HG02885 (cell line): ENCODE measurements around the gene IFT52.

ENCODE experiments used
- ATAC-seq: cut with Tn5 transposase; IDR thresholded peaks from one replicate; pipeline ENCODE4 v1.9.1; 2021; ENCODE audit warnings: mild to moderate bottlenecking; ENCODE audit not compliant: unreplicated experiment, poor library complexity

IFT52 gene

DNA sequence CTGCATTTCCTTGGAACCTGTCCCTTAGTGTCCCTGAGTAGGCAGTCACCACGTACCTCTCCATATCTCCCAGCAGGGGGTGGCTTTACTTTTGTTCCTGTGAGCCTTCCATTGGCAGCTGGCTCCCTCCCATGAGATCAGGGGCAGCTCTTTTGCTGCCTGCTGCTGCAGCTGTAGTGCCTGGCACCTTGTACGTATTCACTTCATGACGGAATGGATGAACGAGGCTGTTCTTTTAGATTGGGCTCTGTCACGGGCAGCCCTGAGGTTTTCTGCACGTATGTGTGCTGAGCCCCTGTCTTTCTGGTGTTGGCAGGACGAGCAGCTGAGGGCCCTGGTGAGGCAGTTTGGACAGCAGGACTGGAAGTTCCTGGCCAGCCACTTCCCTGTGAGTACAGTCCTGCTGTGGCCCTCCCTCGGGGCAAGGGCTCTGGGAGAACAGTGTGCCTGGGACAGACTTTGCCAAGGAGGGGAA lies 90.8 kb downstream of the IFT52 start:
- peak; percentile 15 for ATAC-seq

DNA sequence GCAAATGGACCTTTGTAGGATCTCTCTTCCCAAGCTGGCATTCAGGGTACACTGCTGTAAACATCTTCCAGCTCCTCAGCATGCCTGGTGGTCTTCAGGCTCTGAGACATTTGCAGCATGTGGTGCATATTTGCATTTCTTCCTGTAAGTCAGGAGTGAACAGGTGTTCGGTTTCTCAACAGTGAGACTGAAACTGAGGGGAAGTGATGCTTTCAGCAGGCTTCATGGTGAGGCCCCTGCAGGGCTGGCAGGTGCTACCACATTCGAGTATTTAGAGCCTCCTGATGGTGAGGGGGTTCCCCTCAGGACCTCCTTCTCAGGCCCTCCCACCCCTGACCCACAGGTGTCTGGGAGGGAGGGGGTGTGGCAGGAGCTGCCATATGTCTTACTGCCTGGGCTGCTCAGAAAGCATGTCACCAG lies 91.3 kb downstream of the IFT52 start:
- peak; percentile 96 for ATAC-seq

- peak; percentile 24 for ATAC-seq
Measured at GRCh38 chr20:43682446-43682845, 91.7 kb downstream of the IFT52 start.

GRCh38 chr20:43686820-43687219 lies 96.1 kb downstream of the IFT52 start:
- ATAC-seq, result no peak

GRCh38 chr20:43689165-43689564 lies 98.4 kb downstream of the IFT52 start:
- no peak for ATAC-seq

DNA sequence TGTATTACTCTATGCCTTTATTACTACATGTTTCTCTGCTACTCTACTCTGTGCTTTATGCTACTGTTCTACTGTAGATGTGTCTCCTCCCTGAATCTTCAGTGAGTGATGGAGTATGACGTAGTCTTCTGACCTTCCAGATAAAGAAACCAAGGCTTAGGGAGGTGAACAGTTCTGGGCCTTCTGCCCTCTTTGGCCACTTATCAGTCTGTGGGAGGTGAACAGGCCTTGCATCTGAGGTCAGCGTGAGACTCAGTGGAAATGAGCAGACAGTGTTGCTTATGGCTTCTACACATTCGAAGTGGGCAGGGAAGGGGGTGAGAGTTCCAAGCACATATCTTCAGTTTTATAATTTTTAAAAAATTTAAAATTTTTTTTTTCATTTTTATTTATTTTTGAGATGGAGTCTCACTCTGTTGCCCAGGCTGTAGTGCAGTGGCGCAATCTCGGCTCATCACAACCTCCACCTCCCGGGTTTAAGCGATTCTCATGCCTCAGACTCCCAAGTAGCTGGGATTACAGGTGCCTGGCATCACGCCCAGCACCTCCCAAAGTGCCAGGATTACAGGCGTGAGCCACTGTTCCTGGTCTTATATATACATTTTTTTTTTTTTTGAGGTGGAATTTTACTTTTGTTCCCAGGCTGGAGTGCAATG lies 100.3 kb downstream of the IFT52 start:
- no peak for ATAC-seq

- ATAC-seq, result peak; percentile 58
Measured at GRCh38 chr20:43691928-43692524, 101.3 kb downstream of the IFT52 start.

DNA sequence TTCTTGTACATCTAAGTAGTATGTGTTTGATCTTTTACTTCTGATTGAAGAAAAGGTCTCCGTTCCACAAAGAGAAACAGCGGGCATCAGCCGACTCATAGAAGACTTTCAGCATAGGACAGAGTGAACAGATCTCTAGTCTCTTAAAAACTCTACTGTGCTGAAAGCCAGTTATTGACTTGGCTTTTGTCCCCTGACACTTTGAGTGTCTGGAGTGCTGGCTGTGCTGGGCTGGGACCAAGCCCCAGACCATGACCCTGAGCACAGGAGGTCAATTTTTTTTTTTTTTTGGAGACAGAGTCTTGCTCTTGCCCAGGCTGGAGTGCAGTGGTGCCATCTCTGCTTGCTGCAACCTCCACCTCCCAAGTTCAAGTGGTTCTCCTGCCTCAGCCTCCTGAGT lies 104.0 kb downstream of the IFT52 start:
- no peak for ATAC-seq

DNA sequence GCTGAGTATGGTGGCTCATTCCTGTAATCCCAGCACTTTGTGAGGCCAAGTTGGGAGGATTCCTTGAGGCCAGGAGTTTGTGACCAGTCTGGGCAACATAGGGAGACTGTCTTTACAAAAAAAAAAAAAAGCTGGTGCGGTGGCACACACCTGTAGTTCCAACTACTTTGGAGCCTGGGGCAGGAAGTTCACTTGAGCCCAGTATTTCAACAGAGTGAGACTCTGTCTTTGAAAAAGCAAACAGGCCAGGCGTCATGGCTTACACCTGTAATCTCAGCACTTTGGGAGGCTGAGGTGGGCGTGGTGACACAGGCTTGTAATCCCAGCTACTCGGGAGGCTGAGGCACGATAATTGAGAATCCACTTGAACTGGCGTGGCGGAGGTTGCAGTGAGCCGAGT lies 104.8 kb downstream of the IFT52 start:
- no peak for ATAC-seq
